GM10847 (cell line): ENCODE results near the gene ANGPT4.

Source experiments
- POLR2A ChIP-seq: IDR thresholded peaks from 2 replicates; pipeline ENCODE4 v1.6.1; 2011; ENCODE audit not compliant: insufficient read length; ENCODE audit errors: extremely low read depth

ANGPT4 gene

GRCh38 chr20:949717-950116, 33.6 kb upstream of the ANGPT4 start:
- TF ChIP-seq POLR2A, result no peak

GRCh38 chr20:946826-947225, 30.7 kb upstream of the ANGPT4 start:
- TF ChIP-seq POLR2A, result no peak

- TF ChIP-seq POLR2A, result no peak
Measured at GRCh38 chr20:945841-946240, 29.7 kb upstream of the ANGPT4 start.

GRCh38 chr20:944774-945410, 28.8 kb upstream of the ANGPT4 start:
- TF ChIP-seq POLR2A, result no peak

GRCh38 chr20:944148-944547, 28.0 kb upstream of the ANGPT4 start:
- no peak for TF ChIP-seq POLR2A

GRCh38 chr20:942611-943010, 26.5 kb upstream of the ANGPT4 start:
- no peak for TF ChIP-seq POLR2A

GRCh38 chr20:940926-941325, 24.8 kb upstream of the ANGPT4 start:
- TF ChIP-seq POLR2A, result no peak

GRCh38 chr20:939606-940005, 23.5 kb upstream of the ANGPT4 start:
- no peak for TF ChIP-seq POLR2A

GRCh38 chr20:934186-934840, 18.2 kb upstream of the ANGPT4 start:
- no peak for TF ChIP-seq POLR2A

GRCh38 chr20:933029-933428, 16.9 kb upstream of the ANGPT4 start:
- no peak for TF ChIP-seq POLR2A

GRCh38 chr20:931401-931800, 15.3 kb upstream of the ANGPT4 start:
- no peak for TF ChIP-seq POLR2A

GRCh38 chr20:926670-927069, 10.5 kb upstream of the ANGPT4 start:
- TF ChIP-seq POLR2A, result no peak

GRCh38 chr20:925516-925915, 9.4 kb upstream of the ANGPT4 start:
- no peak for TF ChIP-seq POLR2A

GRCh38 chr20:924639-925038, 8.5 kb upstream of the ANGPT4 start:
- no peak for TF ChIP-seq POLR2A

GRCh38 chr20:922781-923180, 6.6 kb upstream of the ANGPT4 start:
- TF ChIP-seq POLR2A, result no peak

GRCh38 chr20:921068-921467, 4.9 kb upstream of the ANGPT4 start:
- TF ChIP-seq POLR2A, result no peak

- TF ChIP-seq POLR2A, result no peak
Measured at GRCh38 chr20:920311-920710, 4.2 kb upstream of the ANGPT4 start.
